AG09319 (cell line): ENCODE data around the gene TMSB15B.
"Not testable (repeated sequence)": the region's sequence is repeated elsewhere in the genome, so short reads cannot be mapped to it uniquely, and the experiment has no call there.

Experiments
- DNase-seq: peaks from one replicate; pipeline ENCODE4 v3.0.0-alpha.2; 2010; ENCODE audit warnings: low read depth; ENCODE audit errors: extremely low read depth
- TF ChIP-seq, protein P1 (sequence below): IDR thresholded peaks from 2 replicates; pipeline ENCODE4 v1.5.1; 2011; ENCODE audit warnings: low read depth, mild to moderate bottlenecking, inconsistent platforms, low read length, moderate library complexity

TMSB15B gene

DNA sequence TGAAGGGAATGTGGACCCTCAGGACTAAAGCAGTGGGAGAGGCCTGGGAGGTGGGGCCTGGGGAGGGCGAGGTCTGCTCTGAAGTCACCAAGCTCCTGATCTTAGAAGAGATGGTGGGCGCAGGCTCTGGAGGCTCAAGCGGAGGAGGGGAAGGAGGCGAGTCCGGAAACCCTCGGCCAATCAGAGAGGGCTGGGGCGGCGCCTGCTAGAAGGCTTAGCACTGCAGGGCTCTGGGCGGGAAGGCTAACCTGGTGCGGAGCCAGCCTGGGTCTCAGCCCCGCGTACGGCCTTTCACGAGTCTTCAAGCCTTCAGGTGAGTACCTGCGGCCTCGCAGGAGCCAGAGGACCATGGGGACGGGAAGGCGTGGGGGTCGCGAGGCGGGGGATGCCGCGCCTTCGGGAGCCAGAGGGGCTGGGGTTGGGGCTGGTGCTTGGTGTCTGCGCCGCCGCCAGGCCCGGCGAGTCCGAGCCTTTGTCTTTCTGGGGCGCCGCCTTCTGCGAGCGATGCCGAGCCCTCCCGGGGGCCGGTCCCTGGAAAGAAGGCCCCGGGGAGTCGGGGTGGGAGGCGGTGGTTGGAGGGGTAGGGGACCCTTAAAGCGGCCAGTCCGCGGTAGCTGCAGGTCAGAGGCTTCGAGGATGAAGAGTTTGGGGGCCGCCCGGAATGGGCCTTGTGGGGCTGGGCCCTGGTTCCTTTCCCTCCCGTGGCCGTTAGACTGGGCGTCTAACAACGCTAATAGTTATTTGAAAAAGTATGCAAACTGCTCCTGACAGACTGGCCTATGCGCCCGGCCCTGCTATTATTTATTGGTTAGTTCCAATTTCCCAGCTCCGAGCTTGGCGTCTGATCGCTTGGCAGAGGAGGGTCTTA lies at the start of gene TMSB15B:
TSS of gene TMSB15B (plus strand) at position 217 of the 868 bp plus-strand sequence.
- DNase-seq: not testable (repeated sequence)

DNA sequence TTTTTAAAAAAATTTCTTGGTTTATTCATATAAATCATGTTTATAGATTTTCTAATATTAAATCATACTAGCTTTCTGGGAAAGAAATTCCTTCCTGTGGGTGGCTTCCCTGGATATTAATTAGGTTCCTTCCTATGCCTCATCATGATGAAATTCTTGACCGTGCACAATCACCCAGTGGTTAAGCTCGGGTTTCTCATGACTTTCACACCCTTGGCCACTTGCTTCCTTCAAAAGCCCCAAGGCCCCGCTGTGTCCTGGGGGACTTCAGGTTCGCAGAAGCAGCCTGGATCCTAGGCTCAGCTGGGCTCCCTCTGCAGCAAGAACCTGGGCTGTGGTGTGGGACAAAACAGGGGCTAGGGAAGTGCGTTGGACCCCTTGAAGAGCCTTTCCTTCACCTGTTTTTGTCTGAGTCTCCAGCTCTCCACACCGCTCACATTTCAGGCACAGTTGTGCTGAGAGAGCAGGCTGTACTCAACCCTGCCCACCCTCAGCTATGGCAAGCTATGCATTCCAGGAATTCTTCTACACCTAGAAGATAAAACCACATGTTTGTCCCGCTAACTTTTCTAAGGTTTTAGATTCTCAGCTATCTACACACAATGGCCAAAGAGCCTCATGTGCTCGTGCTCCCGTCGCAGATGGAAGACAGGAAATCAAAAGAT lies 48.9 kb upstream of the TMSB15B start:
- DNase-seq: no peak
- TF ChIP-seq, protein P1, sequence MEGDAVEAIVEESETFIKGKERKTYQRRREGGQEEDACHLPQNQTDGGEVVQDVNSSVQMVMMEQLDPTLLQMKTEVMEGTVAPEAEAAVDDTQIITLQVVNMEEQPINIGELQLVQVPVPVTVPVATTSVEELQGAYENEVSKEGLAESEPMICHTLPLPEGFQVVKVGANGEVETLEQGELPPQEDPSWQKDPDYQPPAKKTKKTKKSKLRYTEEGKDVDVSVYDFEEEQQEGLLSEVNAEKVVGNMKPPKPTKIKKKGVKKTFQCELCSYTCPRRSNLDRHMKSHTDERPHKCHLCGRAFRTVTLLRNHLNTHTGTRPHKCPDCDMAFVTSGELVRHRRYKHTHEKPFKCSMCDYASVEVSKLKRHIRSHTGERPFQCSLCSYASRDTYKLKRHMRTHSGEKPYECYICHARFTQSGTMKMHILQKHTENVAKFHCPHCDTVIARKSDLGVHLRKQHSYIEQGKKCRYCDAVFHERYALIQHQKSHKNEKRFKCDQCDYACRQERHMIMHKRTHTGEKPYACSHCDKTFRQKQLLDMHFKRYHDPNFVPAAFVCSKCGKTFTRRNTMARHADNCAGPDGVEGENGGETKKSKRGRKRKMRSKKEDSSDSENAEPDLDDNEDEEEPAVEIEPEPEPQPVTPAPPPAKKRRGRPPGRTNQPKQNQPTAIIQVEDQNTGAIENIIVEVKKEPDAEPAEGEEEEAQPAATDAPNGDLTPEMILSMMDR: no peak

DNA sequence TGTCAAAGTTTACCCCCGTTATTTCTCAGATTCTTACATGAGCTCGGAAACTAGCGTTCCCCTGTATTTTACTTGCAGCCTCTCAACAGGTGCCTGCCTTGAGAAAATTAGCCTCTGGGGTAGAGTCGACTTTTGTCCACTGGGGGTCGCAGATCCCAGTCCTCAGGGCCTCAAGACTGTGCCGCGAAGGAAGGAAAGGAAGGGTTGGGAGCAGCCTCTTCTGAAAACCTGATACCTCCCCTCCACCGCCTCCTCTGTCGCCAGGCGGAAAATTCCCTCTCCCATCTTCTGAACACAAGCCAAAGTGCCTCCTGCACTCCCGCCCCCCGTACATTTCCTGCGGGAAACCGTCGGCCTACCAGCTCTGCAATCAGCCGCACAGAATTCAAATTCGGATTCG lies 44.4 kb upstream of the TMSB15B start:
- TF ChIP-seq, protein P1: peak; percentile 60
- DNase-seq: no peak

GRCh38 chrX:103918571-103919269 lies 43.7 kb upstream of the TMSB15B start:
- TF ChIP-seq, protein P1: no peak
- DNase-seq: no peak

DNA sequence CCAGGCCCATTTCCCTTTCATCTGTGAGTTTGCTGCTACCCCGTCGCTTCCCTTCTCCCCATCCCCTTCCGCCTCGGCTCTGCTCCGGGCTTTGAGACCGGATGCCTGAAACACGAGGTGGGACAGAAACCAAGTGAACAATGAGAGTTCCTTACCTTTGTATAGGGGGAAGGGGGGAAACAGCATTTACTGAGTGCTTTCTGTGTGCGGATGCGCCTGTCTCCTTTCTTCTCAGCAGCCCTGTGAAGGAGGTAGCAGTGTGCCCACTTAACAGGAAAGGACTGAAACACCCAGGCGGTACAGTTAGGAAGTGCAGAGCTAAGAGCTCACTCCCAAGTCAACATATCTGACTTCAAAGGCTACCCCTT lies 43.2 kb upstream of the TMSB15B start:
- TF ChIP-seq, protein P1: peak; percentile 26
- DNase-seq: no peak

DNA sequence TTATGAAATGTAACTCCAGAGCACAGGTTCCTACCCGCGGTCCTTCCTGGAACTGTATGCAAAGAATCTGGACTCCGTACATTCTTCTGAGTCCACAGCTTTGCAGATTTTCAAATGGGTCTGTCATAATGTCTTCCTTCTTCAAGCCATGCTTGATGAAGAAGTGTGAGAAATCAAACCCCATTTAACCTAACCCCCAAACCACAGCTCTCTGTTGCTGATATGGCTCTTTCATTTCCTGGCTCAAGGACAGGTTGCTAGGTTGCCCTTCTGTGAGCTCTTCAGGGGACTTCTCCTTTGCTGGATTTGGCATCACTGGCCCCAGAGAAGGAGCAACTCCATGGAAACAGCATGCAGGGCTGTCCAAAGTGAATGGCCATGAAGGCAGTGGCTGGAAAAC lies 41.9 kb upstream of the TMSB15B start:
- not testable (repeated sequence) for DNase-seq

GRCh38 chrX:103927030-103927429 lies 35.4 kb upstream of the TMSB15B start:
- TF ChIP-seq, protein P1: no peak

GRCh38 chrX:103927633-103928032 lies 34.8 kb upstream of the TMSB15B start:
- TF ChIP-seq, protein P1: no peak
- no peak for DNase-seq

More at GRCh38 chrX:103927030-103927429, 35.4 kb upstream of the TMSB15B start:
- DNase-seq: no peak
